Loucy (cell line): ENCODE data around the gene CACNA2D3.

ENCODE experiments used
- H2AFZ ChIP-seq: fragments of 200-600 bp; sonication (generic); 2 replicates; pipeline ENCODE4 v1.6.0; 2016; ENCODE audit warnings: antibody characterized with exemption, mild to moderate bottlenecking, low read length, moderate library complexity
- H3F3A ChIP-seq: fragments of 200-600 bp; 2 replicates; pipeline ENCODE4 v1.6.0; 2016; ENCODE audit warnings: antibody characterized with exemption, low read depth, mild to moderate bottlenecking
- H3K27me3 ChIP-seq: fragments of 200-600 bp; sonication (generic); 2 replicates; pipeline ENCODE4 v1.6.1; 2014; ENCODE audit warnings: low read length, mild to moderate bottlenecking; ENCODE audit not compliant: insufficient read depth, poor library complexity, severe bottlenecking
- H3K36me3 ChIP-seq: fragments of 200-600 bp; sonication (generic); 2 replicates; pipeline ENCODE4 v1.6.1; 2016; ENCODE audit warnings: low read length; ENCODE audit not compliant: insufficient read depth
- H3K4me1 ChIP-seq: fragments of 200-600 bp; sonication (generic); 2 replicates; pipeline ENCODE4 v1.5.1; 2014; ENCODE audit warnings: low read length, mild to moderate bottlenecking; ENCODE audit not compliant: insufficient read depth, poor library complexity, severe bottlenecking
- H3K4me2 ChIP-seq: fragments of 200-600 bp; sonication (generic); 2 replicates; pipeline ENCODE4 v1.6.0; 2014; ENCODE audit warnings: antibody characterized with exemption, low read length, low read depth, mild to moderate bottlenecking; ENCODE audit not compliant: poor library complexity, severe bottlenecking
- H3K4me3 ChIP-seq: fragments of 200-600 bp; sonication (generic); 2 replicates; pipeline ENCODE4 v1.5.1; 2014; ENCODE audit warnings: low read length, mild to moderate bottlenecking, mixed read lengths; ENCODE audit not compliant: poor library complexity, severe bottlenecking
- H3K79me2 ChIP-seq: fragments of 200-600 bp; sonication (generic); 2 replicates; pipeline ENCODE4 v1.6.1; 2014; ENCODE audit warnings: low read length; ENCODE audit not compliant: insufficient read depth
- H3K9ac ChIP-seq: fragments of 200-600 bp; sonication (generic); 2 replicates; pipeline ENCODE4 v1.6.0; 2014; ENCODE audit warnings: mild to moderate bottlenecking, low read depth, low read length, moderate library complexity; ENCODE audit not compliant: poor library complexity, severe bottlenecking
- H3K9me2 ChIP-seq: fragments of 200-600 bp; sonication (generic); replicated peaks from 2 replicates; pipeline ENCODE4 v1.6.1; 2016; ENCODE audit warnings: low read depth, low read length, mixed read lengths
- H3K9me3 ChIP-seq: fragments of 200-600 bp; sonication (generic); 2 replicates; pipeline ENCODE4 v1.6.1; 2014; ENCODE audit warnings: mild to moderate bottlenecking, antibody characterized with exemption, low read length, low read depth; ENCODE audit not compliant: insufficient read depth
- H4K20me1 ChIP-seq: fragments of 200-600 bp; sonication (generic); 2 replicates; pipeline ENCODE4 v1.6.0; 2014; ENCODE audit warnings: antibody characterized with exemption, low read length, mild to moderate bottlenecking; ENCODE audit not compliant: insufficient read depth, poor library complexity, severe bottlenecking
- EZH2phosphoT487 ChIP-seq: fragments of 200-600 bp; IDR thresholded peaks from 2 replicates; pipeline ENCODE4 v1.6.1; 2018; ENCODE audit warnings: antibody characterized with exemption, mild to moderate bottlenecking, moderate library complexity, borderline replicate concordance
- TF ChIP-seq, protein P1 (sequence below): fragments of 200-600 bp; sonication (generic); conservative IDR thresholded peaks from 2 replicates; pipeline ENCODE4 v1.5.1; 2014; ENCODE audit warnings: mild to moderate bottlenecking, antibody characterized with exemption, low read length

Gene CACNA2D3

DNA sequence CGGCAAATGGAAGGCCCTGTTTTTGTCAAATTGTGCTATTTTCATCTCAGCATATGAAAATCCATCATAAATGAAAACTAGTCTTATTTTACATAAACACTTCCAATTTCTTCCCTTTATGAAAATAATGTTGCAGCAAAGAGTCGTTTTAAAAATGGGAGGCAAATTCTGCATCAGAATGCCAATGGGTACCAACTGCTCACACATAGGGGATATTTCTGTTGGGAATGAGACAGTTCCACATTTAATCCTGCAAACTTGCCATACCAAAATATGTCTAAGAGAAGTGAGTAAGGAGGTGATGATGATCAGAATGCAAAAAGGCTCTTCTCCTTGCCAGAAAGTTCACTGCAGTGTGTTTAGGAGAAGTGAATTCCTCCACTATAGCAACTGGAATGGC, 391.7 kb downstream of the CACNA2D3 start:
- Histone ChIP-seq H3K4me3 (no peak overlapping the region), H2AFZ (no peak overlapping the region), H3K36me3 (no peaks in the 10 kb centered on the region), H4K20me1 (no peaks in the 10 kb centered on the region), H3K9me2 (no peaks in the 10 kb centered on the region), H3K4me2 (no peak overlapping the region), H3K9me3 (no peaks in the 10 kb centered on the region), H3K4me1 (no peaks in the 10 kb centered on the region), H3K27me3 (no peaks in the 10 kb centered on the region), H3K9ac (no peak overlapping the region), H3K79me2 (no peaks in the 10 kb centered on the region), H3F3A (no peaks in the 10 kb centered on the region)
- no peak for TF ChIP-seq EZH2phosphoT487
- TF ChIP-seq, protein P1, sequence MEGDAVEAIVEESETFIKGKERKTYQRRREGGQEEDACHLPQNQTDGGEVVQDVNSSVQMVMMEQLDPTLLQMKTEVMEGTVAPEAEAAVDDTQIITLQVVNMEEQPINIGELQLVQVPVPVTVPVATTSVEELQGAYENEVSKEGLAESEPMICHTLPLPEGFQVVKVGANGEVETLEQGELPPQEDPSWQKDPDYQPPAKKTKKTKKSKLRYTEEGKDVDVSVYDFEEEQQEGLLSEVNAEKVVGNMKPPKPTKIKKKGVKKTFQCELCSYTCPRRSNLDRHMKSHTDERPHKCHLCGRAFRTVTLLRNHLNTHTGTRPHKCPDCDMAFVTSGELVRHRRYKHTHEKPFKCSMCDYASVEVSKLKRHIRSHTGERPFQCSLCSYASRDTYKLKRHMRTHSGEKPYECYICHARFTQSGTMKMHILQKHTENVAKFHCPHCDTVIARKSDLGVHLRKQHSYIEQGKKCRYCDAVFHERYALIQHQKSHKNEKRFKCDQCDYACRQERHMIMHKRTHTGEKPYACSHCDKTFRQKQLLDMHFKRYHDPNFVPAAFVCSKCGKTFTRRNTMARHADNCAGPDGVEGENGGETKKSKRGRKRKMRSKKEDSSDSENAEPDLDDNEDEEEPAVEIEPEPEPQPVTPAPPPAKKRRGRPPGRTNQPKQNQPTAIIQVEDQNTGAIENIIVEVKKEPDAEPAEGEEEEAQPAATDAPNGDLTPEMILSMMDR: no peak

DNA sequence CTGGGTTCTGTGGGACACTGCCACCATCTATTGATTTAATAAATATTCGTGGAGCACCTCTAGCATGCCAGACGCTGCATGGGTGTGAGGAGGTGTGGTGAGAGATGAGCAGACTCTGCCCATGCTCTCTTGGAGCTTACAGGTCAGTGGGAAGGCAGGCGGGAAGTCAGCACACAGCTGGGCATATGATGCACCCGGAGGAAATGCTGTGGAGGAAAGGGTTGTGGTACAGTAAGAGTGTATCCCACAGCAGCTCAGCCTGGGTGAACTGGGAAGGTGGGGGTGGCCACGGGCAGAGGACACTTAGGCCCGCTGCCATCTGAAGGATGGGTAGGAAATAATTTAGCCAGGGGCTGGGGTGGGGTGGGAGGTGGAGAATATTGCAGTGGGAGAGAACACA, 392.1 kb downstream of the CACNA2D3 start:
- H3K4me2 ChIP-seq: no peak overlapping the region
- no peak for TF ChIP-seq EZH2phosphoT487
- TF ChIP-seq, protein P1: no peak
- H3K4me3 ChIP-seq: no peak overlapping the region
- H3K9me2 ChIP-seq: no peaks in the 10 kb centered on the region
- no peak overlapping the region for H3K9ac ChIP-seq
- no peak overlapping the region for H2AFZ ChIP-seq
- no peaks in the 10 kb centered on the region for H4K20me1 ChIP-seq
- no peaks in the 10 kb centered on the region for H3K4me1 ChIP-seq
- H3K79me2 ChIP-seq: no peaks in the 10 kb centered on the region
- H3F3A ChIP-seq: no peaks in the 10 kb centered on the region
- no peaks in the 10 kb centered on the region for H3K9me3 ChIP-seq
- H3K27me3 ChIP-seq: no peaks in the 10 kb centered on the region
- no peaks in the 10 kb centered on the region for H3K36me3 ChIP-seq

DNA sequence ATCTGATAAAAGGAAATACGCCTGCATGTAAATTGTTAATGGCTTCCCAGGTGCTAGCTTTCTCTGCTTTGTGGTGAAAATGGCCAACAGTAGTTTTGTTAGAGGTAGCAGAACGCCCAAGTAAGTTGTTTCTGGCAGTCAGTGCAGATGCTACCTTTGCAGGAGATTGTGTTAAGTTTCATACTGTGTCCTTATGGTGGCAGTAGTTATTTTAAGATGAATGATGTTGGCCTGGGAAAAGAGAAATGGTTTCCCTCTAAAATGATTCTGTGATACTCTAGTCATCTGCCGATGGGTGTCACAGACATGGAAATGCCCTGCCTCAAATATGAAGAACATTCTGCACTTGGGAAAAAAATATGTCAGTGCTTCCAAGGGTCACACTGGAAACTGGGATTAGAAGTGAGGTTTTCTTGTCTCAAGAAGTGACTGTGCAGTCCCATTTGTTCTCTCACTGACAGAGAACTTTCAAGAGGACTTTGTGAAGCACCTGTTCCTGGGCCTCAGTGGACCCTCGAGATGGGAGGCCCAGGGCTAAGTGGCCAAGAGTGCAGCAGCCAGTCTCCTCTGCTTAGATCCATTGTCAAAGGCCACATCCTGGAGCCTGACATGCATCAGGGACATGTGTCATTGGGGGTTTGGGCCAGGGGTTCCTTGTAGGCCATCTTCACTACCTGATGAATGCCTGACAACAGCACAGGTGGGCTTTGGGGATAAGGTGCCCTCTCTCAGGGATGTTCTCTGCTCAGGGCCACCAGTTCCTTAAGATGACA, 393.3 kb downstream of the CACNA2D3 start:
- no peaks in the 10 kb centered on the region for H3K27me3 ChIP-seq
- TF ChIP-seq, protein P1: no peak
- no peak for TF ChIP-seq EZH2phosphoT487
- no peak overlapping the region for H3K9ac ChIP-seq
- no peak overlapping the region for H2AFZ ChIP-seq
- H4K20me1 ChIP-seq: no peaks in the 10 kb centered on the region
- no peaks in the 10 kb centered on the region for H3K4me1 ChIP-seq
- H3K9me2 ChIP-seq: no peaks in the 10 kb centered on the region
- no peaks in the 10 kb centered on the region for H3K36me3 ChIP-seq
- no peak overlapping the region for H3K4me2 ChIP-seq
- no peaks in the 10 kb centered on the region for H3K9me3 ChIP-seq
- no peaks in the 10 kb centered on the region for H3F3A ChIP-seq
- H3K4me3 ChIP-seq: no peak overlapping the region
- H3K79me2 ChIP-seq: no peaks in the 10 kb centered on the region
